IPS-20b (cell line): ENCODE data around the gene HEG1.
A peak's percentile ranks its signal among the peaks of the same experiment; 100 is the strongest.

Source experiments
- H3K27ac ChIP-seq: one replicate; pipeline ENCODE4 v1.5.1; 2013; ENCODE audit warnings: low read length
- H3K27me3 ChIP-seq: 2 replicates; pipeline ENCODE4 v1.6.1; 2013; ENCODE audit warnings: mild to moderate bottlenecking, low read length, inconsistent platforms; ENCODE audit not compliant: insufficient read depth
- H3K36me3 ChIP-seq: 2 replicates; pipeline ENCODE4 v1.6.1; 2013; ENCODE audit warnings: low read depth, mild to moderate bottlenecking, inconsistent platforms, low read length, moderate library complexity; ENCODE audit not compliant: insufficient read depth
- H3K4me1 ChIP-seq: 2 replicates; pipeline ENCODE4 v1.6.1; 2013; ENCODE audit warnings: mild to moderate bottlenecking, control low read depth, inconsistent platforms, low read length, moderate library complexity; ENCODE audit not compliant: insufficient read depth
- H3K4me3 ChIP-seq: 2 replicates; pipeline ENCODE4 v1.5.1; 2013; ENCODE audit warnings: mild to moderate bottlenecking, low read length, inconsistent platforms
- H3K9ac ChIP-seq: 2 replicates; pipeline ENCODE4 v1.6.1; 2013; ENCODE audit warnings: low read depth, mild to moderate bottlenecking, inconsistent platforms, low read length, moderate library complexity
- H3K9me3 ChIP-seq: 2 replicates; pipeline ENCODE4 v1.6.1; 2013; ENCODE audit warnings: mild to moderate bottlenecking, low read depth, low read length, inconsistent platforms; ENCODE audit not compliant: insufficient read depth

The HEG1 gene

GRCh38 chr3:125054449-125055329, 1.1 kb downstream of the HEG1 start:
- H3K4me1 ChIP-seq: peaks cover 50% of the 10 kb centered on the region

GRCh38 chr3:125054062-125054448, 1.7 kb downstream of the HEG1 start:
- H3K9ac ChIP-seq: no peak overlapping the region; the same call in 1 of the 2 replicates

More at GRCh38 chr3:125054449-125055329, 1.1 kb downstream of the HEG1 start:
- Histone ChIP-seq H3K36me3 (no peaks in the 10 kb centered on the region), H3K9me3 (no peaks in the 10 kb centered on the region), H3K9ac (peak overlapping the region; percentile 56; the same call in 1 of the 2 replicates), H3K27ac (no peak overlapping the region), H3K4me3 (peak overlapping the region; percentile 86), H3K27me3 (peaks cover 55% of the 10 kb centered on the region)

DNA sequence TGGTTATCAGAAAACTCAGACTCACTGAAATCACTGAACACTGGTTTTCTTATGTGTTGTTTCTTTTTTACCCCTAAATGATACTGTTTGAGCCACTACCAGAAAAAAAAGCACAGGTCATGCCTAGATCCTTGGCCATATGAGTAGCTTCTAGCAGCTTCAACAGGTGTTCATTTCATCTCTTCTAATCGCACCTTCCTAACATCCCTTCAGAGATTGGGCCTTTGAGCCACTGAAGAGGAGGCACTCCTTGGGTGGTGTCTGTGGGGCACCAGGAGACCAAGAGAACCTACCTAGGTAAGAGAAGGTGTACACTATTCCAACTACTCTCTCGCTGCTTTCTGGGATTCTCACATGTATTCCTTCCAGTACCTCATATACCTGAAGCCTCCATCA, 2.5 kb downstream of the HEG1 start:
- H3K9me3 ChIP-seq: no peaks in the 10 kb centered on the region
- peaks cover 46% of the 10 kb centered on the region for H3K4me1 ChIP-seq
- H3K4me3 ChIP-seq: peak overlapping the region; percentile 52
- H3K27me3 ChIP-seq: peaks cover 45% of the 10 kb centered on the region
- H3K27ac ChIP-seq: no peak overlapping the region
- no peak overlapping the region for H3K9ac ChIP-seq
- no peaks in the 10 kb centered on the region for H3K36me3 ChIP-seq

More at GRCh38 chr3:125054062-125054448, 1.7 kb downstream of the HEG1 start:
- no peak overlapping the region for H3K27ac ChIP-seq
- H3K4me1 ChIP-seq: peaks cover 50% of the 10 kb centered on the region
- no peaks in the 10 kb centered on the region for H3K36me3 ChIP-seq
- H3K9me3 ChIP-seq: no peaks in the 10 kb centered on the region
- peaks cover 53% of the 10 kb centered on the region for H3K27me3 ChIP-seq
- peak overlapping the region; percentile 86 for H3K4me3 ChIP-seq

DNA sequence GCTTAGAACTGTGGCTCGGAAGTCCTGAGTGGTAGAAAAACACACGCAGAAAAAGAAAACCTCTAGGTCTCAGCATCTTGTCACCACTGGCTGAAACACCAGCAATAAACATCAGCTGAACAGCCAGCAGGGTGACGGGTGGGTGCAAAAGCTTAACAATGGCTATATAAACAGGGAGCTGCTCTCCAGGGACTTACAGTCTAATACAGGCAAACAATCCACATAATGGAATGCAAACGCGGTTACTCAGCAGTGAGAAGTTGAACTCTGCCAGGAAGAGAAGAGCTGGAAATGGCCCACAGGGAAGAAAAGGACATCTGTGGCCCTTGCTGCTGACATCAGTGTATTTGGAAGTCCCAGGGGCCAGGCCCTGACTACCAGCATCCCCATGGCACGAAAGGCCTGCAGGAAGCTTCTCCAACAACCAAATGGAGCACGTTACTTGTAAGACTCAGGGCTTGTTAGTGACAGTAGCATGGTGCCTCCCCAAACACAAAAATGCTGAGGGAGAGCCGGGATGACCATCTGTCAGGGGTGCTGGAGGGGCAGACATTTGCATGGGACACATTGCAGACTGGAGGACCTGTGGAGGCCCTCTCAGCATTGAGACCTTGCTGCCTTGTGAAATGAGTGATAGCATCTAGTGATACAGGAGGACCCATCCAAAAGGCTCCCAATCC, 3.0 kb downstream of the HEG1 start:
- Histone ChIP-seq H3K36me3 (no peaks in the 10 kb centered on the region), H3K9ac (peak overlapping the region; percentile 33; the same call in 1 of the 2 replicates), H3K27me3 (peaks cover 40% of the 10 kb centered on the region), H3K4me1 (peaks cover 46% of the 10 kb centered on the region), H3K4me3 (peak overlapping the region; percentile 52), H3K27ac (no peak overlapping the region), H3K9me3 (no peaks in the 10 kb centered on the region)

DNA sequence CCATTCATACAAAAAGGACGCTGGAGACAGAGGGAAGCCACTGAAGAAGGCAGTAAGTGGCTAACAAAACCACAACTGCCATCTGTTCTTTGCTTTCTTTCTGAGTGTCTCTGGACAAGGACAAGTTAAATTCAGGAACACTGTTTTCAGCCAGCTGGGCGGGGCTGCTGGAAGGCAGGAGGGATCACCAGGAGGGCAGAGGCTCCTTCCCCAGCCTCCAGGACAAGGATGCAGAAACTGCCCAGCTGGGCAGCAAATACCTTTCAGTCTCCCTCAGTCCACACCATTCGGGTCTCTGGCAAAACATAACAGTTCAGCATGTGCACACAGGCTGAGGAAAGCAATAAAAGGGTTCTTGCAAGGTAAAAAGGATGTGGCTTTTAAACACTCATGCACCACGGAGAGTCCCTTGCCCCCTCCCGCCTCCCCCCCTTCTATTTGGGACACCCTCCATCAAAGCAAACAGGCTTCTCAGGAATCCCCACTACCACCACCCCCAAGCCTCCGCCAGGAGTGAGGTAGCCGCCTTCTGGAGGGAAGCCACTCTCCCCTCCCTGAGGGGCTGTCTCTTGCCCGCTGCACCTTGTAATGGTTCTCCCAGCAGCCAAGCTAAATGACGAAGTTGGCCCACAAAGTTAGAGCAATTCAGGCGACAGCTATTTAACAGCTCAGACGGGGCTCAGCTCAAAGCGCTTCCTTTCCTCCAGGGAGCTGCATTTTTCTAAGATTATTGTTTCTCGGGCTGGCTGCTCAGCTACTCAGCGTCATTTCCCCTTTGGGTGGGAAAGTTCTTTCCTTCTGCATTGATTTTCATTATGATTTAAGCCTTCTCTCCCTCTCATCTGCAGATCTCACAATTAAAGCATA, 3.8 kb downstream of the HEG1 start:
- H3K4me3 ChIP-seq: peak overlapping the region; percentile 52
- no peak overlapping the region; the same call in 1 of the 2 replicates for H3K9ac ChIP-seq
- peaks cover 32% of the 10 kb centered on the region for H3K27me3 ChIP-seq
- no peaks in the 10 kb centered on the region for H3K36me3 ChIP-seq
- peaks cover 44% of the 10 kb centered on the region for H3K4me1 ChIP-seq
- no peak overlapping the region for H3K27ac ChIP-seq
- H3K9me3 ChIP-seq: no peaks in the 10 kb centered on the region

DNA sequence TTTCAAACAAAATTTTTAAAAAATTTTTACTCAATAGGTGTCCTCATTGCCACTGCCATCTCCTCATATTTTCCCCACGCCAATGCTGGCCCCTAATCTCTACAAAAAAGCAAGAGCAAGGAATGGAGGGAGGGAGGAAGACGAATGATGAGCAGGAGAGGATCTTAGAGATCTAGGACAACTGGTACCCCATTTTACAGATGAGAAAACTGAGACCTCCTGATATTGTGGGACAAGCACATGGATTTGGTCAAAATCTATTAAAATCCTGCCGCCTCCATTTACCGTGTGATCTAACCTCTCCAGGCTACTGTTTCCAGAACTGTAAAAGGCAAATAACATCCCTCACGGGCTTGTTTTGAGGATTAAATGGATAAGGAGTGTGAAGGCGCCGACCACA, 4.6 kb downstream of the HEG1 start:
- H3K4me1 ChIP-seq: peaks cover 39% of the 10 kb centered on the region
- no peak overlapping the region for H3K27ac ChIP-seq
- no peaks in the 10 kb centered on the region for H3K9me3 ChIP-seq
- H3K27me3 ChIP-seq: peaks cover 24% of the 10 kb centered on the region
- peak overlapping the region; percentile 52; the same call in 1 of the 2 replicates for H3K4me3 ChIP-seq
- H3K36me3 ChIP-seq: no peaks in the 10 kb centered on the region
- H3K9ac ChIP-seq: no peak overlapping the region

- H3K27me3 ChIP-seq: peaks cover 23% of the 10 kb centered on the region
- H3K9ac ChIP-seq: no peak overlapping the region
- peaks cover 39% of the 10 kb centered on the region for H3K4me1 ChIP-seq
- H3K36me3 ChIP-seq: no peaks in the 10 kb centered on the region
- H3K9me3 ChIP-seq: no peaks in the 10 kb centered on the region
- no peak overlapping the region for H3K27ac ChIP-seq
- H3K4me3 ChIP-seq: peak overlapping the region; percentile 17; the same call in 1 of the 2 replicates
These were observed 5.2 kb downstream of the HEG1 start for GRCh38 chr3:125050488-125051090.

GRCh38 chr3:125048282-125048681, 7.5 kb downstream of the HEG1 start:
- Histone ChIP-seq H3K36me3 (no peaks in the 10 kb centered on the region), H3K27ac (no peak overlapping the region), H3K9ac (no peak overlapping the region), H3K9me3 (no peaks in the 10 kb centered on the region), H3K4me1 (peaks cover 30% of the 10 kb centered on the region), H3K4me3 (no peak overlapping the region), H3K27me3 (peaks cover 2% of the 10 kb centered on the region; the same call in 1 of the 2 replicates)

- no peaks in the 10 kb centered on the region for H3K36me3 ChIP-seq
- H3K9me3 ChIP-seq: no peaks in the 10 kb centered on the region
- no peak overlapping the region for H3K27ac ChIP-seq
- H3K4me3 ChIP-seq: no peak overlapping the region
- H3K9ac ChIP-seq: no peak overlapping the region
- H3K27me3 ChIP-seq: no peaks in the 10 kb centered on the region
- peaks cover 12% of the 10 kb centered on the region for H3K4me1 ChIP-seq
These were observed 9.8 kb downstream of the HEG1 start for GRCh38 chr3:125045965-125046364.

- Histone ChIP-seq H3K27me3 (no peaks in the 10 kb centered on the region), H3K36me3 (no peaks in the 10 kb centered on the region), H3K9me3 (no peaks in the 10 kb centered on the region), H3K9ac (no peak overlapping the region), H3K4me1 (peaks cover 8% of the 10 kb centered on the region), H3K27ac (no peak overlapping the region), H3K4me3 (no peak overlapping the region)
These were observed 10.6 kb downstream of the HEG1 start for GRCh38 chr3:125045194-125045593.

DNA sequence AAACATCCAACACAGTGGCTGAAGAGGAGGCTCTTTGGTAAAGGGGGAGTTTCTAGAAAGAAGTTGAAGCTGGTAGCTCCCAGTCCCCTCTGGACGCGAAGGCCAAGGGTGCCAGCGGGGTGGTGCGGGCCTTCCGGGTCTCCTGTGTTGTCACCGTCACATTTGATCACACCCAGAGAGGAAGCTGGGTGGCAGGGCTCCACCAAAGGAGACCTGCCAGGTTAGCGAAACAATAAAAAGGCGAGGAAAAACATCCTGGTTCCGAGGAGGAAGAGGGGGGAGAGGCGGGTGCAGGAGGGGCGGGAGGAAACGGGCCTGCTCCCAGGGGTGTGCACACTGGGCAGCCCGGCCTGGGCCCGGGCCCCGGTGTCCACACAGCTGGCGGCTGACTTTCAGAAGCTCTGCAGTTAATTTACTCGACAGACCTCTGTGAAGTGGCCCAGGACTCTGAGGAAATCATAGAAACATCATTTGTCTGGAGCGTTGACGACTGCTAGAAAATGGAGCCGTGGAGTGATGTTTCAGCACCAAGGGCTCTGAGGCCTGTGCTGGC, 12.1 kb downstream of the HEG1 start:
- Histone ChIP-seq H3K27me3 (no peaks in the 10 kb centered on the region), H3K9me3 (no peaks in the 10 kb centered on the region), H3K4me3 (no peak overlapping the region), H3K4me1 (peaks cover 23% of the 10 kb centered on the region), H3K27ac (no peak overlapping the region), H3K9ac (no peak overlapping the region), H3K36me3 (no peaks in the 10 kb centered on the region)
